ENCODE measurements around the gene DDX6. TPM values are rescaled to one million over a fixed set of nuclear protein-coding genes. Genes with fewer than 3 reads are reported as not detected.
A peak's percentile ranks its signal among the peaks of the same experiment; 100 is the strongest.

Gene DDX6
- total and polyA plus RNA-seq, 10 of the 15 experiments (the other 5 are each of a cell fraction or from before 2014, with no cell fraction given), result 6.6 to 119 (median 48.8) TPM

DNA sequence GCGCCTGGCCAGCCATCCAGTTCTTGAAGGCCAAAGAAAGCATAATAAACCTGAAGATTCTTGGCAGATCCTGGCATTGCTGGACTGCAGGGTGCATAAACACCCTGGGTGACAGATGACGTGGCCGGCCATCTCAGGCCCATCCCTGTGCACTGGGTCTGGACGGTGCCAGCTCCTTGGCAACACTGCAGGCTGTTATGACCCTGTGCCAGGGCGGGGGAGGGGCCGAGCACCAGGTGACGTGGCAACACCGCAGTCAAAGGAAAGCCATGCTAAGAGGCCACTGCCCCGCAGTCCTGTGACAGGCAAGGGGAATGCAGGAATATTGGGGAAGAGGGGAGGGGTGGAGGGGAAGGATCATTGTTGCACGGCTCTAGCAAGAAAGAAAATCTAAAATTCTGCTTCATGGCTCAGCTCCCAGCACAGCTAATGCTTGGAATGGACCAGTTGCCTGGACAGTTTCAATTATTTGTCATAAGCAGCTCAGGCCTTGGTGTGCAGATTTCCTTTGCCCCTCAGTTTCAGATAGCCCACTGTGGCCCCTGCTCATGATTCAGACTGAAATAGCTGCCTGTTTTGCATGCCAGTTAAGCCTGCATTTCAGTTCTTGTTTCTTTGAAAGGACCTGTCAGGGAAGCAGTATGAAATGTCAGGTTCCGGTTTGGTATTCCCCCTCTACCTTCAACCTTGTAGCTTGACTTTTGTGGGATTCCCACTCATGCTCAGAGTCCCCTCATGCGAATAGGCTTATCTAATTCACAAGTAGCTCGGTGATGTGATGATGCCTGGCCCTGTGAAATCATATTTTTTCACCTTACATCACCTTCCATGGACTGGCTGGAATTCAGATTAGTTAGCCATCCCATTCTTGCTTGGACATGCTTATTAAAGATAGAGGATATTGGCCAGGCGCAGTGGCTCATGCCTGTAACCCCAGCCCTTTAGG, 29.7 kb upstream of the DDX6 start (continued):
- TF ChIP-seq, protein P1, sequence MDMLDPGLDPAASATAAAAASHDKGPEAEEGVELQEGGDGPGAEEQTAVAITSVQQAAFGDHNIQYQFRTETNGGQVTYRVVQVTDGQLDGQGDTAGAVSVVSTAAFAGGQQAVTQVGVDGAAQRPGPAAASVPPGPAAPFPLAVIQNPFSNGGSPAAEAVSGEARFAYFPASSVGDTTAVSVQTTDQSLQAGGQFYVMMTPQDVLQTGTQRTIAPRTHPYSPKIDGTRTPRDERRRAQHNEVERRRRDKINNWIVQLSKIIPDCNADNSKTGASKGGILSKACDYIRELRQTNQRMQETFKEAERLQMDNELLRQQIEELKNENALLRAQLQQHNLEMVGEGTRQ (IDR thresholded peaks at IDR 0.05; ENCODE audit: borderline replicate concordance, low read depth, low read length), result no peak
- no peak for TF ChIP-seq RB1 (IDR thresholded peaks at IDR 0.05; ENCODE audit: borderline replicate concordance)
- TF ChIP-seq POLR2AphosphoS2 (IDR thresholded peaks at IDR 0.05; ENCODE audit: low read depth, low read length), result no peak
- peak; percentile 86 for TF ChIP-seq TCF7 (IDR thresholded peaks at IDR 0.05; ENCODE audit: borderline replicate concordance)
- TF ChIP-seq CREM (IDR thresholded peaks at IDR 0.05; ENCODE audit: low read depth), result peak; percentile 86
- no peak for TF ChIP-seq ZNF207 (IDR thresholded peaks at IDR 0.05; ENCODE audit: borderline replicate concordance)
- no peak for TF ChIP-seq SUPT20H (IDR thresholded peaks at IDR 0.05; ENCODE audit: borderline replicate concordance, control insufficient read depth, low read depth, low read length)
- TF ChIP-seq, protein P2, sequence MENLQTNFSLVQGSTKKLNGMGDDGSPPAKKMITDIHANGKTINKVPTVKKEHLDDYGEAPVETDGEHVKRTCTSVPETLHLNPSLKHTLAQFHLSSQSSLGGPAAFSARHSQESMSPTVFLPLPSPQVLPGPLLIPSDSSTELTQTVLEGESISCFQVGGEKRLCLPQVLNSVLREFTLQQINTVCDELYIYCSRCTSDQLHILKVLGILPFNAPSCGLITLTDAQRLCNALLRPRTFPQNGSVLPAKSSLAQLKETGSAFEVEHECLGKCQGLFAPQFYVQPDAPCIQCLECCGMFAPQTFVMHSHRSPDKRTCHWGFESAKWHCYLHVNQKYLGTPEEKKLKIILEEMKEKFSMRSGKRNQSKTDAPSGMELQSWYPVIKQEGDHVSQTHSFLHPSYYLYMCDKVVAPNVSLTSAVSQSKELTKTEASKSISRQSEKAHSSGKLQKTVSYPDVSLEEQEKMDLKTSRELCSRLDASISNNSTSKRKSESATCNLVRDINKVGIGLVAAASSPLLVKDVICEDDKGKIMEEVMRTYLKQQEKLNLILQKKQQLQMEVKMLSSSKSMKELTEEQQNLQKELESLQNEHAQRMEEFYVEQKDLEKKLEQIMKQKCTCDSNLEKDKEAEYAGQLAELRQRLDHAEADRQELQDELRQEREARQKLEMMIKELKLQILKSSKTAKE (IDR thresholded peaks at IDR 0.05; ENCODE audit: low read depth, poor library complexity, severe bottlenecking), result peak; percentile 91
- TF ChIP-seq PML (IDR thresholded peaks at IDR 0.05; ENCODE audit: low read length), result peak; percentile 84
- no peak; the same call in 1 of the 2 replicates for TF ChIP-seq TBL1XR1 (IDR thresholded peaks at IDR 0.05; ENCODE audit: low read depth, low read length)
- peak; percentile 83 for TF ChIP-seq GATAD2B (conservative IDR thresholded peaks at IDR 0.05; ENCODE audit: low read depth)
- no peak for TF ChIP-seq ZNF622 (IDR thresholded peaks at IDR 0.05)
- no peak for TF ChIP-seq KAT2A (conservative IDR thresholded peaks at IDR 0.05; ENCODE audit: control insufficient read depth, low read depth, low read length)
- no peak for TF ChIP-seq NRF1 (conservative IDR thresholded peaks at IDR 0.05; ENCODE audit: low read depth, low read length)
- TF ChIP-seq IRF4 (IDR thresholded peaks at IDR 0.05; ENCODE audit: low read depth, low read length), result peak; percentile 97
- TF ChIP-seq RELA (IDR thresholded peaks at IDR 0.05; ENCODE audit: borderline replicate concordance, partially characterized antibody), result peak; percentile 93
- TF ChIP-seq, protein P3, sequence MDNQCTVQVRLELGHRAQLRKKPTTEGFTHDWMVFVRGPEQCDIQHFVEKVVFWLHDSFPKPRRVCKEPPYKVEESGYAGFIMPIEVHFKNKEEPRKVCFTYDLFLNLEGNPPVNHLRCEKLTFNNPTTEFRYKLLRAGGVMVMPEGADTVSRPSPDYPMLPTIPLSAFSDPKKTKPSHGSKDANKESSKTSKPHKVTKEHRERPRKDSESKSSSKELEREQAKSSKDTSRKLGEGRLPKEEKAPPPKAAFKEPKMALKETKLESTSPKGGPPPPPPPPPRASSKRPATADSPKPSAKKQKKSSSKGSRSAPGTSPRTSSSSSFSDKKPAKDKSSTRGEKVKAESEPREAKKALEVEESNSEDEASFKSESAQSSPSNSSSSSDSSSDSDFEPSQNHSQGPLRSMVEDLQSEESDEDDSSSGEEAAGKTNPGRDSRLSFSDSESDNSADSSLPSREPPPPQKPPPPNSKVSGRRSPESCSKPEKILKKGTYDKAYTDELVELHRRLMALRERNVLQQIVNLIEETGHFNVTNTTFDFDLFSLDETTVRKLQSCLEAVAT (IDR thresholded peaks at IDR 0.05), result peak; percentile 61; the same call in 1 of the 2 replicates
- TF ChIP-seq CBX5 (IDR thresholded peaks at IDR 0.05; ENCODE audit: low read depth), result no peak
- no peak for TF ChIP-seq HDAC2 (IDR thresholded peaks at IDR 0.05)
- TF ChIP-seq CBX3 (IDR thresholded peaks at IDR 0.05; ENCODE audit: borderline replicate concordance, low read depth), result no peak
- TF ChIP-seq, protein P4, sequence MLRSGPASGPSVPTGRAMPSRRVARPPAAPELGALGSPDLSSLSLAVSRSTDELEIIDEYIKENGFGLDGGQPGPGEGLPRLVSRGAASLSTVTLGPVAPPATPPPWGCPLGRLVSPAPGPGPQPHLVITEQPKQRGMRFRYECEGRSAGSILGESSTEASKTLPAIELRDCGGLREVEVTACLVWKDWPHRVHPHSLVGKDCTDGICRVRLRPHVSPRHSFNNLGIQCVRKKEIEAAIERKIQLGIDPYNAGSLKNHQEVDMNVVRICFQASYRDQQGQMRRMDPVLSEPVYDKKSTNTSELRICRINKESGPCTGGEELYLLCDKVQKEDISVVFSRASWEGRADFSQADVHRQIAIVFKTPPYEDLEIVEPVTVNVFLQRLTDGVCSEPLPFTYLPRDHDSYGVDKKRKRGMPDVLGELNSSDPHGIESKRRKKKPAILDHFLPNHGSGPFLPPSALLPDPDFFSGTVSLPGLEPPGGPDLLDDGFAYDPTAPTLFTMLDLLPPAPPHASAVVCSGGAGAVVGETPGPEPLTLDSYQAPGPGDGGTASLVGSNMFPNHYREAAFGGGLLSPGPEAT (IDR thresholded peaks at IDR 0.05; ENCODE audit: low read depth), result peak; percentile 99
- no peak for TF ChIP-seq RBBP5 (conservative IDR thresholded peaks at IDR 0.05)
- no peak for TF ChIP-seq NFYA (IDR thresholded peaks at IDR 0.05; ENCODE audit: borderline replicate concordance, low read depth, low read length)
